ENCODE results near the gene BACH2.

DNA sequence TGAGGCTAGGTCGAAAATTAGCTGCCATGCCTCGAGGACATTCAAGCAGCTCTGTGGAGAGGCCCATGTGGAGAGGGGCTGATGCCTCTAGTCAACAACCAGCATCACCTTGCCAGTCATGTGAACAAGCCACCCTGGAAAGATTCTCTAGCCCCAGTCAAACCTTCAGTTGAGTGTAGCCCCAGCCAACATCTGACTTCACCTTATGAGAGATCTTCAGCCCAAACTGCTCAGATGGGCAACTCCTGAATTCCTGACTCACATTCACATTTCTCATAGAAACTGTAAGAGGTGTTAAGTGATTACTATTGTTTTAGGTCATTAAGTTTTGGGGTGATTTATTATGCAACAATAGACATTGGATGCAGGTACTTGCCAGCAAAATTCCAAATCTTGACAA lies 357.5 kb downstream of the BACH2 start:
- TF ChIP-seq, protein P1, sequence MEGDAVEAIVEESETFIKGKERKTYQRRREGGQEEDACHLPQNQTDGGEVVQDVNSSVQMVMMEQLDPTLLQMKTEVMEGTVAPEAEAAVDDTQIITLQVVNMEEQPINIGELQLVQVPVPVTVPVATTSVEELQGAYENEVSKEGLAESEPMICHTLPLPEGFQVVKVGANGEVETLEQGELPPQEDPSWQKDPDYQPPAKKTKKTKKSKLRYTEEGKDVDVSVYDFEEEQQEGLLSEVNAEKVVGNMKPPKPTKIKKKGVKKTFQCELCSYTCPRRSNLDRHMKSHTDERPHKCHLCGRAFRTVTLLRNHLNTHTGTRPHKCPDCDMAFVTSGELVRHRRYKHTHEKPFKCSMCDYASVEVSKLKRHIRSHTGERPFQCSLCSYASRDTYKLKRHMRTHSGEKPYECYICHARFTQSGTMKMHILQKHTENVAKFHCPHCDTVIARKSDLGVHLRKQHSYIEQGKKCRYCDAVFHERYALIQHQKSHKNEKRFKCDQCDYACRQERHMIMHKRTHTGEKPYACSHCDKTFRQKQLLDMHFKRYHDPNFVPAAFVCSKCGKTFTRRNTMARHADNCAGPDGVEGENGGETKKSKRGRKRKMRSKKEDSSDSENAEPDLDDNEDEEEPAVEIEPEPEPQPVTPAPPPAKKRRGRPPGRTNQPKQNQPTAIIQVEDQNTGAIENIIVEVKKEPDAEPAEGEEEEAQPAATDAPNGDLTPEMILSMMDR (conservative IDR thresholded peaks at IDR 0.05), result no peak
- no peak for TF ChIP-seq ZFX (IDR thresholded peaks at IDR 0.05)

All from C4-2B (cell line).